Activated T-cell treated with anti-CD3 and anti-CD28 coated beads for 24 hours (primary cell): ENCODE results near the gene FOXJ3.

Experiments
- DNase-seq: peaks from one replicate; pipeline ENCODE4 v3.0.0-alpha.2; 2020; ENCODE audit warnings: low read depth

Gene FOXJ3

GRCh38 chr1:42311138-42311537, 23.9 kb downstream of the FOXJ3 start:
- DNase-seq = no peak

- DNase-seq = no peak
Measured at GRCh38 chr1:42306977-42307376, 28.1 kb downstream of the FOXJ3 start.

GRCh38 chr1:42305639-42306038, 29.4 kb downstream of the FOXJ3 start:
- no peak for DNase-seq

- DNase-seq = no peak
Measured at GRCh38 chr1:42302034-42302433, 33.0 kb downstream of the FOXJ3 start.

GRCh38 chr1:42298520-42298919, 36.5 kb downstream of the FOXJ3 start:
- DNase-seq = no peak

- DNase-seq = no peak
Measured at GRCh38 chr1:42295816-42296215, 39.2 kb downstream of the FOXJ3 start.

GRCh38 chr1:42290130-42290529, 44.9 kb downstream of the FOXJ3 start:
- DNase-seq = no peak

GRCh38 chr1:42288311-42288985, 46.6 kb downstream of the FOXJ3 start:
- no peak for DNase-seq

GRCh38 chr1:42282867-42283583, 52.0 kb downstream of the FOXJ3 start:
- DNase-seq = no peak

GRCh38 chr1:42282024-42282579, 52.9 kb downstream of the FOXJ3 start:
- DNase-seq = no peak

GRCh38 chr1:42280821-42281220, 54.2 kb downstream of the FOXJ3 start:
- DNase-seq = no peak

- DNase-seq = no peak
Measured at GRCh38 chr1:42279055-42279454, 56.0 kb downstream of the FOXJ3 start.

GRCh38 chr1:42272920-42273319, 62.1 kb downstream of the FOXJ3 start:
- no peak for DNase-seq

GRCh38 chr1:42267904-42268303, 67.1 kb downstream of the FOXJ3 start:
- DNase-seq = no peak

GRCh38 chr1:42266253-42267135, 68.5 kb downstream of the FOXJ3 start:
- DNase-seq = no peak

- DNase-seq = no peak
Measured at GRCh38 chr1:42264511-42265190, 70.4 kb downstream of the FOXJ3 start.

- no peak for DNase-seq
Measured at GRCh38 chr1:42263019-42263418, 72.0 kb downstream of the FOXJ3 start.

GRCh38 chr1:42260376-42261070, 74.5 kb downstream of the FOXJ3 start:
- no peak for DNase-seq

- no peak for DNase-seq
Measured at GRCh38 chr1:42259739-42260064, 75.3 kb downstream of the FOXJ3 start.

GRCh38 chr1:42259059-42259738, 75.8 kb downstream of the FOXJ3 start:
- no peak for DNase-seq

- no peak for DNase-seq
Measured at GRCh38 chr1:42258218-42258617, 76.8 kb downstream of the FOXJ3 start.
